GM19324 (cell line): ENCODE measurements around the gene ZNF646.

Experiments used
- ATAC-seq: cut with Tn5 transposase; IDR thresholded peaks from one replicate; pipeline ENCODE4 v1.9.1; 2021; ENCODE audit warnings: mild to moderate bottlenecking, moderate library complexity; ENCODE audit not compliant: unreplicated experiment, low FRiP score

The ZNF646 gene

GRCh38 chr16:31106509-31107464 lies 32.6 kb downstream of the ZNF646 start:
- no peak for ATAC-seq

- ATAC-seq, result peak; percentile 40
These were observed 33.2 kb downstream of the ZNF646 start for GRCh38 chr16:31107465-31107867.

GRCh38 chr16:31108035-31108793 lies 34.0 kb downstream of the ZNF646 start, which contains the start of gene BCKDK:
TSS of gene BCKDK (plus strand) at chr16:31108386. CDS start at chr16:31109224, 838 bp downstream.
- ATAC-seq, result peak; percentile 83

DNA sequence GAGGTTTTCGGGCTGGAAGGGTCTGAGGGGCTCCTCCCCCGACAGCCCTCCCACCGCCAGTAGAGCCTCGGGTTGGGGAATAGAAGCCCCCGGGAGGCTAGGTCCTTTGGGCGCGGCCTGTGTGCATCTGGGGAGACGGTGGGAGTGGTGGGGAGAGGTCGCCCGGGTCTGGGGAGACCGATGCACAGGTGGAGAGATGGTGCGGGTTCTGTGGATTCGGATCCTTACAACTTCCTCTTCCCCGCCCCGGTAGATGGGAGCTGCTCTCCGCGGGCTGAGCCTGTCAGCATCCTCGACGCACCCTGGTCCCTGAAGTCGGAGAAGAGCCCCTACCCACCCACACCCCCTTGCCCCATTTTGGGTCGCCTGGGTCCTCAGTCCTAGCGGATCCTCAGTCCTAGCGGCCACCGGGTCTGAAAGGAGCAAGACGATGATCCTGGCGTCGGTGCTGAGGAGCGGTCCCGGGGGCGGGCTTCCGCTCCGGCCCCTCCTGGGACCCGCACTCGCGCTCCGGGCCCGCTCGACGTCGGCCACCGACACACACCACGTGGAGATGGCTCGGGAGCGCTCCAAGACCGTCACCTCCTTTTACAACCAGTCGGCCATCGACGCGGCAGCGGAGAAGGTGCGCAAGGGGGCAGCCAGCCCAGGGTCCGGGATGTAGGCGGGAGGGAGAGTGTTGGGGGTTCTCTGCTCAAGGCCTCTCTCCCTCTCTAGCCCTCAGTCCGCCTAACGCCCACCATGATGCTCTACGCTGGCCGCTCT lies 34.8 kb downstream of the ZNF646 start:
- ATAC-seq, result no peak

- ATAC-seq, result no peak
These were observed 35.4 kb downstream of the ZNF646 start for GRCh38 chr16:31109622-31110021.

DNA sequence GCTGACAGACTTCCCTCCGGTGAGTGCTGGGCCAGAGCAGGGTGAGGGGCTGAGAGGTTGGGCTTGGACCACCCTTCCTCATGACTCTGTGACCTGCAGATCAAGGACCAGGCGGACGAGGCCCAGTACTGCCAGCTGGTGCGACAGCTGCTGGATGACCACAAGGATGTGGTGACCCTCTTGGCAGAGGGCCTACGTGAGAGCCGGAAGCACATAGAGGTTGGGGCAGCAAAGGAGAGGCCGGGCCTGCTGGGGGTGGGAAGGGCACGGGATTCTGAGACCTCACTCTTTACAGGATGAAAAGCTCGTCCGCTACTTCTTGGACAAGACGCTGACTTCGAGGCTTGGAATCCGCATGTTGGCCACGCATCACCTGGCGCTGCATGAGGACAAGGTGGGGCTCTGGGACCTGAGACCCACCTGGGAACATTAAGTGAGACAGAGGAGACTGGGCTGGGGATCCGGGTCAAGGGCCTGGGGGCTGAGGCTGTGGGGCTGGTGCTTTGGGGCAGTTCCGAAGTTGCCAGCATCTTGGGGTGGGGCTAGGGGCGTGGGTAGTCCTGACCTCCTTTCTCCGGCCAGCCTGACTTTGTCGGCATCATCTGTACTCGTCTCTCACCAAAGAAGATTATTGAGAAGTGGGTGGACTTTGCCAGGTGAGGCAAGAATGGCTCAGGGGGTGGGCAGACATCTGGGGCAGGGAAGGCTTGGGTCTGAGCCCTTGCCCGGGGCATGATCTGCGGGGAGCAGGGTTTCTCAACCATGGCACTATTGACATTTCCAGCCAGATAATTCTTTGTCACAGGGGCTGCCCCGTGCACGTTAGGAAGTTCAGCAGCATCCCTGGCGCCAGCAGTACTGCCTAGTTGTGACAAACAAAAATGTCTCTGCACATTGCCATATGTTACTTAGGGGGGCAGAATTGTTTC lies 36.1 kb downstream of the ZNF646 start:
- no peak for ATAC-seq

DNA sequence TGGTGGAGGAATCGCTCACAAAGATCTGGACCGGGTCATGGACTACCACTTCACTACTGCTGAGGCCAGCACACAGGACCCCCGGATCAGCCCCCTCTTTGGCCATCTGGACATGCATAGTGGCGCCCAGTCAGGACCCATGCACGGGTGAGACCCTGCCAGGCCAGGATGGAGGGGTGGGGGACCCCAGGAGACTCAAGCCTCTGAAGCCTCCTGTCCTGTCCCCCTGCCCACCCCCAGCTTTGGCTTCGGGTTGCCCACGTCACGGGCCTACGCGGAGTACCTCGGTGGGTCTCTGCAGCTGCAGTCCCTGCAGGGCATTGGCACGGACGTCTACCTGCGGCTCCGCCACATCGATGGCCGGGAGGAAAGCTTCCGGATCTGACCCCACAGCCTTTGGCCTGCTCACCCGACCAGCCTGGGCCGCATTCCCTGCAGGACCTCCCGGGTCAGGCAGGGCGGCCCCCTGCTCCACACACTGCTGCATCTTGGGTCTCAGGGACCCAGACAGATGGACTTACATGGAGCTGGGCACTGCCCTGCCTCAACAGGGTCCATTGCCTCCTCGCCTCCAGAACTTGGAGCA lies 37.8 kb downstream of the ZNF646 start:
- ATAC-seq, result no peak

DNA sequence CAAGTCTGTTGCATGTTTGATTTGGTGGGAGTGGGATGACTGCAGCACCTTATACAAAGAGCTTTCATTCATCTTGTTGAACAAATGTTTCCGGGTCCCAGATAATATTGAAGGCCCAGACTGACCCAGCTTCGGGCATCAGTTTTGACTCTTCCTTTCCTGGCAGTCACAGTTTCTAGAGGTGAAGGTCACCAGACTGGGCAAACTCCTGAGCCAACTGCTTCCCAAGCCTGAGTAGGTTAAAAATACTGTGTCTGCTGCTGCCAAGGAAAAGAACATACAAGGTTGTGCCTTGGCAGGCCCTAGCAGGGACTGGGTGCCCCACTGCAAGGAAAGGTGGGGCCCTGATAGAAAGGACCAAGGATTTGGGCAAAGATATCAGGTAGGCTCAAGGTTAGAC lies 38.5 kb downstream of the ZNF646 start:
- ATAC-seq, result no peak

DNA sequence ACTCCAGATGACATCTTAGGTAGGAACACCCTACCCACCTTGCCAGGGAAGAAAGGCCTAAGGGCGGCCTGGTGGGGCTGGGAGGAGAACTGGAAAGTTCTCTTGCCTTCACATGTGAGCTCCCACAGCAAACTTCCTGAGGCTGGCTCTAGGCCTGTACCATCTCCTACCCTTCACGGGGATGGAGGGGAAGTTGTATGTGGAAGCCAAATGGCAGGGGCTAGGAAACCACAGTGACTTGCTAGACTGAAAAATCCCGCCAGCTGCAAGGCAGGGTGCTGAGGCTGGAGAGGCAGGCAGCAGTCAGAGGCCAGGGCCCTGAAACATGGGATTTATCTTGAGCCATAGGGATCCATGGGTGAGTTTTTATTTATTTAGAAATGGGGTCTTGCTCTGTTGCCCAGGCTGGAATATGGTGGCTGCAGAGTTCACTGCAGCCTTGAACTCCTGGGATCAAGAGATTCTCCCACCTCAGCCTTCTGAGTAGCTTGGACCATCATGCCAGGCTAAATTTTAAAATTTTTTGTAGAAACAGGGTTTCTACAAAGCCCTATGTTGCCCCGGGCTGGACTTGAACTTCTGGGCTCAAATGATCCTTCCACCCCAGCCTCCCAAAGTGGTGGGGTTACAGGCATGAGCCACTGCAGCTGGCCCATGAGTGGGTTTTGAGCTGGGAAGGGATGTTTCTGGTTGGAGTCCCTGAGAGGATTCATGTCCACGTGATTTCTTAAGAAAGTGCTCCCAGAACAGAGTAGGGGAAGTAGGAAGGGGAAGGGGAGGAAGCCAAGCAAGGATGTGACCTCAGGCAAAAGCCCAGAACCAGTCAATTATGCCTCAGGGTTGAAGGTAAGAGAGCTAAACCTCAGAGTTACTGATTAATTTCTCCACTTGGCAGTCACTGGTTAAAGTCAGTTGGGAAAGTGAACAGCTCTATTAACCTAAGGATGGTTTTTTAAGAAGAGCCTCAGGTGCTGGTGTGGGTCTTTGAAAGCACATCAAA lies 39.2 kb downstream of the ZNF646 start:
- no peak for ATAC-seq

DNA sequence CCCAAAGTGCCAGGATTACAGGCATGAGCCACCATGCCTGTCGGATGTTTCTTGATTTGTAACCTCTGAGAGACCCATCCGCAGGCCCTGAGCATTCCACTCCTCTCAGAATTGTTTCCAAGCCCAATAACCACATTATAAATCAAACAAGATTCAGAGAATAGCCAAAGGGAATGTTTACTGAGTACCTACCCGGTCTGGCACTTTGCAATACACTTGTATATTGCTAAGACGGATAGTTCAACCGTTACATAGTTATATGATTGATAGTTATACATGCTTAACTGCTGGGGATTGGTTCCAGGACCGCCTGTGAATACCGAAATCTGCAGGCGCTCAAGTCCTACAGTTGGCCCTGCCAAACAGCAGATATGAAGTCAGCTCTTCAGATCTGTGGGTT lies 40.2 kb downstream of the ZNF646 start:
- no peak for ATAC-seq

DNA sequence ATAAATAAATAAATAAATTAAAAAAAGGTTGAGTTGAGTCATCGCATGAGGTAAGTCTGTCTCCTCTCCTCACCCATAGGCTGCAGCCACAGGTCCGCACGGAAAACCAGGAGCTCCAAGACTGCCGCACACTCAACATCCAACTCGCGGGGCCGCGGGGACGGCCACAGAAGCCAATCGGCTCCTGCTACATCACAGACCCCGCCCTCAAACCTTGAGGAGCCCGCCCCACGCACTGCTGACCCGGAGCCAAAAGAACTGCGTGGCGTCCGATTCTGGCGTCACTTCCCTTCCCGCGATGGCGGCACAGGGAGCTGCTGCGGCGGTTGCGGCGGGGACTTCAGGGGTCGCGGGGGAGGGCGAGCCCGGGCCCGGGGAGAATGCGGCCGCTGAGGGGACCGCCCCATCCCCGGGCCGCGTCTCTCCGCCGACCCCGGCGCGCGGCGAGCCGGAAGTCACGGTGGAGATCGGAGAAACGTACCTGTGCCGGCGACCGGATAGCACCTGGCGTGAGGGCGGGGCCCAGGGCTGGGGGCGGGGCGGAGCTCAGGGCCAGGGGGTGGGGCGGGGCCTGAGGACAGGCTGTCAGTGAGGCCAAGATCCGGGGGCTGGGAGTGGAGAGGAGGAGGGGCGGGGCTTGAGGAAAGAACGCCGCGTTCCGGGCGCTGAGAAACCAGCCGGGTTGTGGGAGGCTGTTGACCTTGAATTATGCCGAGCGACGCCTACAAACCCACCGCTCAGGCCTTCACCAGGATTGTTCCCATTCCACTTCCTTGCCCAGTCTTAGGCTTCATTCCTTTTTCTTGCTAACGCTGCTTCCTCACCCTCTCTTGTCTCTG lies 43.4 kb downstream of the ZNF646 start, which contains the start of gene KAT8:
TSS of gene KAT8 (plus strand) at position 281 of the 839 bp plus-strand sequence. CDS start at position 299, 18 bp downstream.
- peak; percentile 92 for ATAC-seq

DNA sequence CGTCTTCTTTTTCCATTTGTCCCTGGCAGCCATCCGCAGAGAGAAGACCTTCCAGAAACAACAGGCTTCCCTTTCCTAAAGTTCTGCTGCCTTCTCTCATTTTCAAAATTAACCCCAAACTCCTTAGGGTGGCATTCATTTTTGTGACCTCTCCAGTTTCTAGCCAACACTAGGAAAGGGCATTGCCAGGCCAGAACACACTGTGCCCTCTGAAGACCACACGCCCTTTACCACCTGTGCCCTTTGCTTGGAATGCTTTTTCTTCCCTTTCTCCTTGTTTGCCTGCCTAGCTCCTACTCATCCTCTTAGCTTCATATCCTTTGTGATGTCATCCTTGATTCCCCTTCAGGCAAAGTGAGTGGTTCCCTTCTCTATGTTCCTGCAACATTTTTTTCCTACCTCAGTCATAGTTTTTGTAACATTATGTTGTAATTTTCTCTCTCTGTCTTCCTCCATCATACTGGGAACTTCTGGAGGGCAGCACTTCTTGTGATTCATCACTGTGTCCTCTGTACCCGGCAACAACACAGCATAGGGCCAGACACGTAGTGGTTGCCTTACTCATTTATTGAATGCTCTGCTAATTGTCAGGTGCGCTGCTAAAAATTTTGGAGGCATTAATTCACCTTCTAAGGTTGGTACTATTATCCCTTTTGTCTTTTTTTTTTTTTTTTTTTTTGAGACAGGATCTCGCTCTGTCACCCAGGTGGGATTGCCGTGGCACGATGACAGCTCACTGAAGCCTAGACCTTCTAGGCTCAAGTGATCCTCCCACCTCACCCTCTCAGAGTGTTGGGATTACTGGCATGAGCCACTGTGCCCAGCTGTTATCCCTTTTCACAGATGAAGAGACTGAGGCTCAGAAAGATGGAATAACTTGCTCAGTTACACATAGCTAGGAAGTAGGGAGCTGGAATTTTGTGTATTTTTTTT lies 44.3 kb downstream of the ZNF646 start:
- ATAC-seq, result no peak

- no peak for ATAC-seq
These were observed 45.9 kb downstream of the ZNF646 start for GRCh38 chr16:31120129-31120528.

- ATAC-seq, result no peak
These were observed 51.6 kb downstream of the ZNF646 start for GRCh38 chr16:31125844-31126243.

DNA sequence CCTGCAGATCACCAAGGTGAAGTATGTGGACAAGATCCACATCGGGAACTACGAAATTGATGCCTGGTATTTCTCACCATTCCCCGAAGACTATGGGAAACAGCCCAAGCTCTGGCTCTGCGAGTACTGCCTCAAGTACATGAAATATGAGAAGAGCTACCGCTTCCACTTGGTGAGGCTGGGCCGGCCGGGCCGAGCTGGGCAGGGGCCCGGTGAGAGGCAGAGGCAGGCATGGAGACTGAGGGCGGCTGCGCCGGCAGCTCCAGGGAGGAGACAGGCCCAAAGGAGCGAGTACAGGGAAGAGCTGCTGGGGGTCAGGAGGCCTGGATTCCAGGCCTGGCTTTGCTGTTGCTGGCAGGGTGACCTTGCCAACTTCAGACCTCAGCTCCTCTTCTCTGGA lies 53.0 kb downstream of the ZNF646 start:
- ATAC-seq, result no peak
